Measurements from ENCODE around the gene WNT4. TPM values are rescaled to one million over a fixed set of nuclear protein-coding genes. Genes with fewer than 3 reads are reported as not detected.

The WNT4 gene
- total RNA-seq, 1 experiment from 2014 or later: 0.70 TPM

DNA sequence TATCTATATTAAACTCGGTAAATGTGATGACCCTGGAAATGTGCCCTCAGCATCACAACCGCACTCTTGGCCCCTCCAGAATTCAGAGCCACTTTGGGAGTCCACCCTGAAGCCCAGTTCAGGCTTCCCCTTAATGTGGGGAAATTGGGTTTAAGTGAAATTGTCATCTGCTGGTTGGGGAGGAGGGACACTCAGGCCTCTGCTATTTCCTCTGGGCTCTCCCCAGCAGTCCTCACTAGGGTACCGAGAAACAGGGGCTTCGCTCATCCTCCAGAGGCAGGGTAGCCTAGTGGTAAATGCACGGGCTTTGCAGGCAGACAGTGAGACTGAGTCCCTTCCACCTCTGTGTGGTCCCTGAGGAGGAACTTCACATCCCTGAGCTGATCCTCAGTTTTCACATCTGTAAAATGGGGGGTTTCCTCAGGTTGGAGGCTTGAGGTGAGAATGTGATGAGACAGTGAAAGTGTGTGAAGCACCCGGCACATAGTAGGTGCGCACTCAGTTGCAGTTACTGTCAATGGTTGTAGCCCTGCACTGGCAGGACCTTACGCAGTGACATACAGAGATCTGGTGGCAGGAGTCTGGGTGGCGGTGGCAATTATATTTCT is 14.6 kb upstream of the WNT4 start:
- Mint-ChIP-seq H3K9me3 (no peaks in the 10 kb centered on the region), H3K36me3 (no peaks in the 10 kb centered on the region), H3K4me1 (no peaks in the 10 kb centered on the region), H3K27ac (no peak overlapping the region), H3K4me3 (no peak overlapping the region), H3K27me3 (ENCODE audit: low read depth) (no peaks in the 10 kb centered on the region)
- DNase-seq (ENCODE audit: low spot score): no peak
- CTCF ChIA-PET: no interaction called here
- POLR2A ChIA-PET: no interaction called here
- TF ChIP-seq, protein P1, sequence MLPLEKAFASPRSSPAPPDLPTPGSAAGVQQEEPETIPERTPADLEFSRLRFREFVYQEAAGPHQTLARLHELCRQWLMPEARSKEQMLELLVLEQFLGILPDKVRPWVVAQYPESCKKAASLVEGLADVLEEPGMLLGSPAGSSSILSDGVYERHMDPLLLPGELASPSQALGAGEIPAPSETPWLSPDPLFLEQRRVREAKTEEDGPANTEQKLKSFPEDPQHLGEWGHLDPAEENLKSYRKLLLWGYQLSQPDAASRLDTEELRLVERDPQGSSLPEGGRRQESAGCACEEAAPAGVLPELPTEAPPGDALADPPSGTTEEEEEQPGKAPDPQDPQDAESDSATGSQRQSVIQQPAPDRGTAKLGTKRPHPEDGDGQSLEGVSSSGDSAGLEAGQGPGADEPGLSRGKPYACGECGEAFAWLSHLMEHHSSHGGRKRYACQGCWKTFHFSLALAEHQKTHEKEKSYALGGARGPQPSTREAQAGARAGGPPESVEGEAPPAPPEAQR (CRISPR knock-in tag; IDR thresholded peaks at IDR 0.05): no peak
- TF ChIP-seq HMGA2 (CRISPR knock-in tag; IDR thresholded peaks at IDR 0.05): no peak
- TF ChIP-seq, protein P2, sequence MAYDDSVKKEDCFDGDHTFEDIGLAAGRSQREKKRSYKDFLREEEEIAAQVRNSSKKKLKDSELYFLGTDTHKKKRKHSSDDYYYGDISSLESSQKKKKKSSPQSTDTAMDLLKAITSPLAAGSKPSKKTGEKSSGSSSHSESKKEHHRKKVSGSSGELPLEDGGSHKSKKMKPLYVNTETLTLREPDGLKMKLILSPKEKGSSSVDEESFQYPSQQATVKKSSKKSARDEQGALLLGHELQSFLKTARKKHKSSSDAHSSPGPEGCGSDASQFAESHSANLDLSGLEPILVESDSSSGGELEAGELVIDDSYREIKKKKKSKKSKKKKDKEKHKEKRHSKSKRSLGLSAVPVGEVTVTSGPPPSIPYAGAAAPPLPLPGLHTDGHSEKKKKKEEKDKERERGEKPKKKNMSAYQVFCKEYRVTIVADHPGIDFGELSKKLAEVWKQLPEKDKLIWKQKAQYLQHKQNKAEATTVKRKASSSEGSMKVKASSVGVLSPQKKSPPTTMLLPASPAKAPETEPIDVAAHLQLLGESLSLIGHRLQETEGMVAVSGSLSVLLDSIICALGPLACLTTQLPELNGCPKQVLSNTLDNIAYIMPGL (CRISPR knock-in tag; IDR thresholded peaks at IDR 0.05): no peak
- no peak for TF ChIP-seq ZNF121 (CRISPR knock-in tag; IDR thresholded peaks at IDR 0.05)
- TF ChIP-seq, protein P3, sequence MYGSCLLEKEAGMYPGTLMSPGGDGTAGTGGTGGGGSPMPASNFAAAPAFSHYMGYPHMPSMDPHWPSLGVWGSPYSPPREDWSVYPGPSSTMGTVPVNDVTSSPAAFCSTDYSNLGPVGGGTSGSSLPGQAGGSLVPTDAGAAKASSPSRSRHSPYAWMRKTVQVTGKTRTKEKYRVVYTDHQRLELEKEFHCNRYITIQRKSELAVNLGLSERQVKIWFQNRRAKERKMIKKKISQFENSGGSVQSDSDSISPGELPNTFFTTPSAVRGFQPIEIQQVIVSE (CRISPR knock-in tag; IDR thresholded peaks at IDR 0.05; ENCODE audit: borderline replicate concordance): no peak
- no peak for TF ChIP-seq GTF2I (CRISPR knock-in tag; conservative IDR thresholded peaks at IDR 0.05)
- no peak for TF ChIP-seq SMAD3 (CRISPR knock-in tag; IDR thresholded peaks at IDR 0.05; ENCODE audit: borderline replicate concordance)
- TF ChIP-seq SOX15 (CRISPR knock-in tag; IDR thresholded peaks at IDR 0.05): no peak
- TF ChIP-seq, protein P4, sequence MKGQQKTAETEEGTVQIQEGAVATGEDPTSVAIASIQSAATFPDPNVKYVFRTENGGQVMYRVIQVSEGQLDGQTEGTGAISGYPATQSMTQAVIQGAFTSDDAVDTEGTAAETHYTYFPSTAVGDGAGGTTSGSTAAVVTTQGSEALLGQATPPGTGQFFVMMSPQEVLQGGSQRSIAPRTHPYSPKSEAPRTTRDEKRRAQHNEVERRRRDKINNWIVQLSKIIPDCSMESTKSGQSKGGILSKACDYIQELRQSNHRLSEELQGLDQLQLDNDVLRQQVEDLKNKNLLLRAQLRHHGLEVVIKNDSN (CRISPR knock-in tag; IDR thresholded peaks at IDR 0.05): no peak
- no peak for ATAC-seq

DNA sequence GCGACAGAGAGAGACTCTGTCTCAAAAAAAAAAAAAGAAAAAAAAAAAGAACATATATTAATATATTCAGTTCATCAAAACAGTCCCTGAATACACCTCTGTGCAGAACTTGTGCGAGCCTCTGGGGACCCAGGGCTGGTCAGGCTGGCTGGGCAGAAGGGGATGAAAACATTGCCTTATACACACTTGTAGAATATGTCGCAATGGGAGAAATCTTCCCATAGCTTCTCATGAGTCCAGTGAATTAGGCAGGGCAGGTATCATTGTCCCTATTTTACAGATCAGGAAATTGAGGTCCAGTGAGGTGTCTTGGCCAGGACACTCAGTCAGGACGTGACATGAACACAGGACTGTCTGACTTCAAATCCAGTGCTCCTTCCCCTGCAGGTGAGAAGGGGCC is 12.6 kb upstream of the WNT4 start:
- ChIA-PET POLR2A (no interaction called here), CTCF (interaction anchor here (1.4 kb wide), 1 partner anchor 12 kb away, joined by 4 read pairs; no protein-coding TSS in a partner anchor)
- ATAC-seq (no peak), DNase-seq (ENCODE audit: low spot score) (no peak)
- TF ChIP-seq ELF4 (CRISPR knock-in tag; IDR thresholded peaks at IDR 0.05; ENCODE audit: low read depth) (no peak), EMX1 (CRISPR knock-in tag; IDR thresholded peaks at IDR 0.05) (no peak), TEAD1 (CRISPR knock-in tag; IDR thresholded peaks at IDR 0.05) (no peak), RORB (CRISPR knock-in tag; IDR thresholded peaks at IDR 0.05) (no peak)
- Mint-ChIP-seq H3K27me3 (ENCODE audit: low read depth) (no peaks in the 10 kb centered on the region), H3K4me3 (no peak overlapping the region), H3K36me3 (no peaks in the 10 kb centered on the region), H3K9me3 (no peaks in the 10 kb centered on the region), H3K27ac (no peak overlapping the region), H3K4me1 (no peaks in the 10 kb centered on the region)

DNA sequence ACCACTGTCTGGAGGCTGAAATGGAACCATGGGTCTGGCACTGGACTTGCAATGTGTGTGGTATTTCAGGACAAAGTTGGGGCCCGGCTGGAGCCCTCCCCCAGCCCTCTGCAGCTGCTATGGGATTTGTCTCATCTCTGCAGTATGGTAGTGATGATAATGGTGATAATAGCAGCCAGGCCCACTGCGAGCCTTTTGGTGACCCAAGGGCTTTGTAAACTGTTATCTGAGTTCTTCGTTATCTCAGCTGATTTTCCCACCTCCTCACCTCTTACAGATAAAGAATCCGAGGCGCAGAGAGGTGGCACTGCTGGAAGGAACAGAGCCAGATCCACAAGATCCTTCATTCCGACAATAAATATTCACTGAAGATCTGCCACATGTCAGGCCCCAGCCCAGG is 11.7 kb upstream of the WNT4 start:
- CTCF ChIA-PET: no interaction called here
- Mint-ChIP-seq H3K9me3 (no peaks in the 10 kb centered on the region), H3K36me3 (no peaks in the 10 kb centered on the region), H3K4me1 (no peaks in the 10 kb centered on the region), H3K4me3 (no peak overlapping the region), H3K27me3 (ENCODE audit: low read depth) (no peaks in the 10 kb centered on the region), H3K27ac (no peak overlapping the region)
- DNase-seq (ENCODE audit: low spot score) (no peak), ATAC-seq (no peak)
- POLR2A ChIA-PET: no interaction called here
- no peak for TF ChIP-seq OVOL2 (CRISPR knock-in tag; IDR thresholded peaks at IDR 0.05; ENCODE audit: borderline replicate concordance)
- TF ChIP-seq, protein P5, sequence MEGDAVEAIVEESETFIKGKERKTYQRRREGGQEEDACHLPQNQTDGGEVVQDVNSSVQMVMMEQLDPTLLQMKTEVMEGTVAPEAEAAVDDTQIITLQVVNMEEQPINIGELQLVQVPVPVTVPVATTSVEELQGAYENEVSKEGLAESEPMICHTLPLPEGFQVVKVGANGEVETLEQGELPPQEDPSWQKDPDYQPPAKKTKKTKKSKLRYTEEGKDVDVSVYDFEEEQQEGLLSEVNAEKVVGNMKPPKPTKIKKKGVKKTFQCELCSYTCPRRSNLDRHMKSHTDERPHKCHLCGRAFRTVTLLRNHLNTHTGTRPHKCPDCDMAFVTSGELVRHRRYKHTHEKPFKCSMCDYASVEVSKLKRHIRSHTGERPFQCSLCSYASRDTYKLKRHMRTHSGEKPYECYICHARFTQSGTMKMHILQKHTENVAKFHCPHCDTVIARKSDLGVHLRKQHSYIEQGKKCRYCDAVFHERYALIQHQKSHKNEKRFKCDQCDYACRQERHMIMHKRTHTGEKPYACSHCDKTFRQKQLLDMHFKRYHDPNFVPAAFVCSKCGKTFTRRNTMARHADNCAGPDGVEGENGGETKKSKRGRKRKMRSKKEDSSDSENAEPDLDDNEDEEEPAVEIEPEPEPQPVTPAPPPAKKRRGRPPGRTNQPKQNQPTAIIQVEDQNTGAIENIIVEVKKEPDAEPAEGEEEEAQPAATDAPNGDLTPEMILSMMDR (IDR thresholded peaks at IDR 0.05): no peak
- TF ChIP-seq, protein P6, sequence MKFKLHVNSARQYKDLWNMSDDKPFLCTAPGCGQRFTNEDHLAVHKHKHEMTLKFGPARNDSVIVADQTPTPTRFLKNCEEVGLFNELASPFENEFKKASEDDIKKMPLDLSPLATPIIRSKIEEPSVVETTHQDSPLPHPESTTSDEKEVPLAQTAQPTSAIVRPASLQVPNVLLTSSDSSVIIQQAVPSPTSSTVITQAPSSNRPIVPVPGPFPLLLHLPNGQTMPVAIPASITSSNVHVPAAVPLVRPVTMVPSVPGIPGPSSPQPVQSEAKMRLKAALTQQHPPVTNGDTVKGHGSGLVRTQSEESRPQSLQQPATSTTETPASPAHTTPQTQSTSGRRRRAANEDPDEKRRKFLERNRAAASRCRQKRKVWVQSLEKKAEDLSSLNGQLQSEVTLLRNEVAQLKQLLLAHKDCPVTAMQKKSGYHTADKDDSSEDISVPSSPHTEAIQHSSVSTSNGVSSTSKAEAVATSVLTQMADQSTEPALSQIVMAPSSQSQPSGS (CRISPR knock-in tag; IDR thresholded peaks at IDR 0.05; ENCODE audit: borderline replicate concordance, low read depth): no peak
- no peak for TF ChIP-seq TCF7 (CRISPR knock-in tag; IDR thresholded peaks at IDR 0.05; ENCODE audit: low read depth)
- no peak for TF ChIP-seq SP1 (CRISPR knock-in tag; conservative IDR thresholded peaks at IDR 0.05)
- no peak for TF ChIP-seq FOXP1 (CRISPR knock-in tag; IDR thresholded peaks at IDR 0.05; ENCODE audit: borderline replicate concordance)
- no peak for TF ChIP-seq NR2C2 (CRISPR knock-in tag; IDR thresholded peaks at IDR 0.05)
- no peak for TF ChIP-seq ZNF317 (CRISPR knock-in tag; IDR thresholded peaks at IDR 0.05; ENCODE audit: borderline replicate concordance, low read depth)
- TF ChIP-seq, protein P7, sequence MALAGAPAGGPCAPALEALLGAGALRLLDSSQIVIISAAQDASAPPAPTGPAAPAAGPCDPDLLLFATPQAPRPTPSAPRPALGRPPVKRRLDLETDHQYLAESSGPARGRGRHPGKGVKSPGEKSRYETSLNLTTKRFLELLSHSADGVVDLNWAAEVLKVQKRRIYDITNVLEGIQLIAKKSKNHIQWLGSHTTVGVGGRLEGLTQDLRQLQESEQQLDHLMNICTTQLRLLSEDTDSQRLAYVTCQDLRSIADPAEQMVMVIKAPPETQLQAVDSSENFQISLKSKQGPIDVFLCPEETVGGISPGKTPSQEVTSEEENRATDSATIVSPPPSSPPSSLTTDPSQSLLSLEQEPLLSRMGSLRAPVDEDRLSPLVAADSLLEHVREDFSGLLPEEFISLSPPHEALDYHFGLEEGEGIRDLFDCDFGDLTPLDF (CRISPR knock-in tag; IDR thresholded peaks at IDR 0.05): no peak
- no peak for TF ChIP-seq NFYB (CRISPR knock-in tag; conservative IDR thresholded peaks at IDR 0.05; ENCODE audit: low read depth)
- TF ChIP-seq, protein P8, sequence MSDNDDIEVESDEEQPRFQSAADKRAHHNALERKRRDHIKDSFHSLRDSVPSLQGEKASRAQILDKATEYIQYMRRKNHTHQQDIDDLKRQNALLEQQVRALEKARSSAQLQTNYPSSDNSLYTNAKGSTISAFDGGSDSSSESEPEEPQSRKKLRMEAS (CRISPR knock-in tag; IDR thresholded peaks at IDR 0.05): no peak
- no peak for TF ChIP-seq CBFB (CRISPR knock-in tag; IDR thresholded peaks at IDR 0.05; ENCODE audit: low read depth)

Measured in WTC11 (cell line).